ENCODE results near the gene EIF2S2. TPM values are rescaled to one million over a fixed set of nuclear protein-coding genes. Genes with fewer than 3 reads are reported as not detected.
"Not testable (repeated sequence)": the region's sequence is repeated elsewhere in the genome, so short reads cannot be mapped to it uniquely, and the experiment has no call there.

EIF2S2 gene
- total RNA-seq = 56.0 TPM

GRCh38 chr20:34111702-34112599 lies at the start of gene EIF2S2:
Gene EIF2S2 (minus strand): TSS chr20:34112243. CDS start chr20:34112110, 133 bp downstream.
- ATAC-seq = peak; percentile 96

GRCh38 chr20:34157697-34158096 lies 45.7 kb upstream of the EIF2S2 start:
- ATAC-seq = not testable (repeated sequence)

DNA sequence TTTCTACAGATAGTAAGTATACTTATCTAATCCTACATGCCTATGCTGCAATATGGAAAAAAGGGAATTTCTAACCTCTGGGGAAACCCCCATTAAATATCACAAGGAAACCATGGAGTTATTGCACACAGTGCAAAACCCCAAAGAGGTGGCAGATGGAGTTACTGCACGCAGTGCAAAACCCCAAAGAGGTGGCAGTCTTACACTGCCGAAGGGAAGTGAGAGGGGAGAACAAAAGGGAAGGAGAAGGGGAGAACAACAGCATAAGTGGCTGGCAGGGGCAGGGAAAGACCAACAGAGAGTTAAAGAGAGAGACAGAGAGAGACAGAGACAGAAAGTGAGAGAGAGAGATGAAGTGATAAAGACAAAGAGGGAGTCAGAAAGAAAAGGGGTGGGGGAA lies 43.8 kb upstream of the EIF2S2 start:
- no peak for ATAC-seq

DNA sequence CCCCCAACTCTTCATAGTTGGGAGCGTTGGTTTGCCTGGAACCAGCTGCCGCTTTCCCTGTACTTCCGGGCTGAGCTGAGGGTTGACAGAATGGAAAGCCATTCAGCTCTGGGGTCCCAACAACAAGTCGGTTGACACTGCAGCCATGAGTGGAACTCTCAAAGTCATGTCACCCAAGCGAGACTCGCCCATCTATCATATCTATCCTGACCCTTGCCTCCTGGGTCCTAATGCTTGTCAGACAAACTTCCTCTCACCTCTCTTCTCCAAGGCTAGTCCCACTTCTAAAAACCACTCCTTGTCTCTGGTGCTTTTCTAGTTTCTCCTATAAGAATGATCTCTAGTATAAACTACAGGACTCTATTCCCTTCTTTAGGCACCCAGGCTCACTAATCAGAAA lies 41.1 kb upstream of the EIF2S2 start:
- not testable (repeated sequence) for ATAC-seq

- not testable (repeated sequence) for ATAC-seq
Observed at GRCh38 chr20:34152073-34152472, 40.0 kb upstream of the EIF2S2 start.

DNA sequence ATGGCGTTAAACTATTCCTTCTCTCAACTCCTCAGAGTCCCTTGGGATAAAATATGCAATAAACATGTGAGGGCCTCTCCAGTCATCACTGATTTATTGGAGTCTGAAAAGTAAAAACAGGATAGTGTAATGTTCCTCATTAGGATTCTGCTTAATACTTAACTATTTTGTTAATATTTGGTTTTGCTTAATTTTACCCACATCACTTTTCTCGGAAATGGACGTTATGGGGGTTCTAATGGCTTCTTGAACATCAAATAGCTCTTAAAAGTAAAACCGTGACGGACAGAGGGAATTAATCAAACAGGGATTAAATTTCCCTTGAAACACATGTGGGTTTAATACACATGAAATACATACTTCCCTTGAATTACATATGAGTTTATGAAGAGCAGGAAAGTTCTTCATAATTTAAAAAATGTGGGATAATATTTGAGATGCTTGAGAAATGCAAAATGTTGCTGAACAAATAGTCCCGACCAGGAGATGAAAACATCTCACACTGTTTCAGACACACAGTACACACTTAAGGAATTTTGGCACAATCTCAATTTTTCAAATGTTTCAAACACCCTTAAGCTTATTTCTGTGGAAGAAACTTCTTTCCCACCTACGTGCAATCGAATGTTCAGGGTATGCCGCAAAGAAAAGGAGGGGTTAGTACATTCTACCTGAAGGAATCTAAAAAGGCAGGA lies 38.4 kb upstream of the EIF2S2 start:
- ATAC-seq = no peak

- ATAC-seq = no peak
Observed at GRCh38 chr20:34145280-34145819, 33.3 kb upstream of the EIF2S2 start.

DNA sequence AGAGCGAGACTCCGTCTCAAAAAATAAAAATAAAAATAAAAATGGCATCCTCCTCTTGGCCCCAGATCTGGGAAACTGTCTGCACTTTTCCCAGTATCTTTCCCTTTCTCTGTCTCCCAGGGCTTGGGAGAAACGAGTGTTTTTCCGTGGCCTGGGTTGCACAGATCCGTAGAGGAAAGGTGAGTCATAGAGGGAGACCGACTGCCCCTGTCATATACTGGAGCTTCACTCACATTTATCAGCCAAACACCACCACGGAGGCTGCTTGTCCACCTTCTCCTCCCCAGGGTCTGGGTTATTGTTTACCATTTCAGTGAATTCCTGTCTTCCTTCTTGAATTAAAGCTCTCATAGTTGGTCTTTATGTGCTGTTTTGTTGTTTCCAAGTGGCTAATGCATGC lies 31.9 kb upstream of the EIF2S2 start:
- no peak for ATAC-seq

GRCh38 chr20:34142121-34142520 lies 30.1 kb upstream of the EIF2S2 start:
- no peak for ATAC-seq

DNA sequence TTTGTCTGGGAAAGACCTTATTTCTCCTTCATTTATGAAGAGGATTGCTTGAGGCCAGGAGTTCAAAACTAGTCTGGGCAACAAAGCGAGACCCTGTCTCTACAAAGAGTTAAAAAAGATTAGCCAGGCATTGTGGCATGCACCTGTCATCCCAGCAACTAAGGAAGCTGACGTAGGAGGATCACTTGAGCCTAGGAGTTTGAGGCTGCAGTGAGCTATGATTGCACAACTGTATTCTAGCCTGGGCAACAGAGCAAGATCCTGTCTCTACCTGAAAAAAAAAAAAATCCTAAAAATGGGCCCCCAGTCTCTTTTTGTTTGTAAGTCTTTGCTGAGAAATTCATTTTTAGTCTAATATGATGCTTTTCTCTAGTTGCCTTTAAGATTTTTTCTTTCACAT lies 29.2 kb upstream of the EIF2S2 start:
- ATAC-seq = no peak

- ATAC-seq = not testable (repeated sequence)
Observed at GRCh38 chr20:34135525-34136275, 23.7 kb upstream of the EIF2S2 start.

DNA sequence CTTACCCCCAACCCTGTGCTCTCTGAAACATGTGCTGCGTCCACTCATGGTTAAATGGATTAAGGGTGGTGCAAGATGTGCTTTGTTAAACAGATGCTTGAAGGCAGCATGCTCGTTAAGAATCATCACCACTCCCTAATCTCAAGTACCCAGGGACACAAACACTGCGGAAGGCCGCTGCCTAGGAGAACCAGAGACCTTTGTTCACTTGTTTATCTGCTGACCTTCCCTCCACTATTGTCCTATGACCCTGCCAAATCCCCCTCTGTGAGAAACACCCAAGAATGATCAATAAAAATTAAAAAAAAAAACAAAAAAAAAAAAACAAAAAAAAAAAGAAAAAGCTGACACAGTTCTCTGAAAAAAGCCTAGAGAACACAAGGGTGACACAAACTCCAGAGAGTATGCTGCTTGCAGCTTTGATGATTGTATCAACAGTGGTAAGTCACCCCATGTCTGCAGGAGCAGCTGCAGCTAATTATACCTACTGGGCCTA lies 21.4 kb upstream of the EIF2S2 start:
- ATAC-seq = not testable (repeated sequence)

- not testable (repeated sequence) for ATAC-seq
Observed at GRCh38 chr20:34132943-34133342, 20.9 kb upstream of the EIF2S2 start.

- not testable (repeated sequence) for ATAC-seq
Observed at GRCh38 chr20:34132491-34132890, 20.4 kb upstream of the EIF2S2 start.

DNA sequence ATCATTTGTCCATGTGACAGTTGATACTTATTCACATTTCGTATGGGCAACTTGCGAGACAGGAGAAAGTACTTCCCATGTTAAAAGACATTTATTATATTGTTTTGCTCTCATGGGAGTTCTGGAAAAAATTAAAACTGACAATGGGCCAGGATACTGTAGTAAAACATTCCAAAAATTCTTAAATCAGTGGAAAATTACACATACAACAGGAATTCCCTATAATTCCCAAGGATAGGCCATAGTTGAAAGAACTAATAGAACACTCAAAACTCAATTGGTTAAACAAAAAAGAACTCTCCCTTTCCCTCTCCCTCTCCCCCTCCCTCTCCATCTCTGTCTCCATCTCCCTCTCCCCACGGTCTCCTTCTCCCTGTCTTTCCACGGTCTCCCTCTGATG lies 19.4 kb upstream of the EIF2S2 start:
- ATAC-seq = no peak

- peak; percentile 93 for ATAC-seq
Observed at GRCh38 chr20:34129518-34130162, 17.6 kb upstream of the EIF2S2 start.

- no peak for ATAC-seq
Observed at GRCh38 chr20:34127792-34128191, 15.7 kb upstream of the EIF2S2 start.

GRCh38 chr20:34124469-34125249 lies 12.6 kb upstream of the EIF2S2 start:
- ATAC-seq = no peak

- ATAC-seq = no peak
Observed at GRCh38 chr20:34123309-34123708, 11.3 kb upstream of the EIF2S2 start.

GRCh38 chr20:34122274-34122980 lies 10.4 kb upstream of the EIF2S2 start:
- ATAC-seq = no peak
